HepG2 (cell line): ENCODE data around the gene TOX4. TPM values are rescaled to one million over a fixed set of nuclear protein-coding genes. Genes with fewer than 3 reads are reported as not detected.
A peak's percentile ranks its signal among the peaks of the same experiment; 100 is the strongest.

ENCODE experiments used
- CHD2 ChIP-seq: IDR thresholded peaks from 2 replicates; pipeline ENCODE4 v1.6.1; 2011; ENCODE audit warnings: low read depth, low read length, improper control_type of control experiment
- HMG20A ChIP-seq: IDR thresholded peaks from 2 replicates; pipeline ENCODE4 v1.6.1; 2016; ENCODE audit warnings: borderline replicate concordance
- HMGA1 ChIP-seq: sonication (generic); formaldehyde crosslinking; conservative IDR thresholded peaks from 2 replicates; pipeline ENCODE4 v1.4.0; 2020; ENCODE audit warnings: missing genetic modification reagents
- LRRFIP1 ChIP-seq: sonication (generic); formaldehyde crosslinking; conservative IDR thresholded peaks from 2 replicates; pipeline ENCODE4 v1.4.0; 2020; ENCODE audit warnings: missing genetic modification reagents
- NCOA2 ChIP-seq: sonication (generic); formaldehyde crosslinking; IDR thresholded peaks from 2 replicates; pipeline ENCODE4 v1.8.0; 2022; ENCODE audit warnings: inconsistent platforms
- NCOA5 ChIP-seq: sonication (generic); formaldehyde crosslinking; IDR thresholded peaks from 2 replicates; pipeline ENCODE4 v1.4.0; 2020; ENCODE audit warnings: missing genetic modification reagents
- RARA ChIP-seq: IDR thresholded peaks from 2 replicates; pipeline ENCODE4 v1.6.1; 2016; ENCODE audit warnings: missing genetic modification reagents, missing compliant biosample characterization
- SIN3B ChIP-seq: fragments of 150-350 bp; IDR thresholded peaks from 2 replicates; pipeline ENCODE4 v1.6.1; 2014; ENCODE audit warnings: low read length
- SP2 ChIP-seq: sonication (generic); formaldehyde crosslinking; IDR thresholded peaks from 2 replicates; pipeline ENCODE4 v1.5.1; 2020; ENCODE audit warnings: mild to moderate bottlenecking, missing genetic modification reagents
- SYNCRIP ChIP-seq: fragments of 200-400 bp; formaldehyde crosslinking; IDR thresholded peaks from 2 replicates; pipeline ENCODE4 v1.6.1; 2018; ENCODE audit warnings: mild to moderate bottlenecking, low read depth, low read length; ENCODE audit not compliant: insufficient read depth
- ZBTB42 ChIP-seq: sonication (generic); formaldehyde crosslinking; IDR thresholded peaks from 2 replicates; pipeline ENCODE4 v1.5.0; 2020; ENCODE audit warnings: mild to moderate bottlenecking, missing genetic modification reagents
- ZNF660 ChIP-seq: sonication (generic); formaldehyde crosslinking; IDR thresholded peaks from 2 replicates; pipeline ENCODE4 v1.5.1; 2020; ENCODE audit warnings: mild to moderate bottlenecking, low read depth, missing genetic modification reagents, borderline replicate concordance
- ZNF724P ChIP-seq: sonication (generic); formaldehyde crosslinking; IDR thresholded peaks from 2 replicates; pipeline ENCODE4 v1.8.0; 2022; ENCODE audit warnings: missing genetic modification reagents, borderline replicate concordance
- ZNF879 ChIP-seq: sonication (generic); formaldehyde crosslinking; IDR thresholded peaks from 2 replicates; pipeline ENCODE4 v1.8.1; 2023; ENCODE audit warnings: missing genetic modification reagents
- polyA plus RNA-seq, 8 experiments: library from polyadenylated mRNA; depleted of rRNA in 3 of 8; stranded (reverse) in 7 of 8; unstranded in 1 of 8; fragments of >200 nt; fragmentation: Illumina TruSeq in 4 of 8; extraction: Trizol in 4 of 8; gene quantifications; 2 replicates each; pipeline versions ENCODE4 v1.2.1 to v1.2.3, GENCODE V29; 2011 to 2016; ENCODE audit warnings: low read depth in 4 of 8, missing spikeins in 1 of 8, mixed read lengths in 1 of 8; ENCODE audit not compliant: insufficient read depth in 1 of 8
- total RNA-seq, 5 experiments: library from RNA; depleted of rRNA; stranded (reverse); fragments of >200 nt; fragmentation: Illumina TruSeq; extraction: Trizol; gene quantifications; 2 replicates each; pipeline ENCODE4 v1.2.3, GENCODE V29; 2016; ENCODE audit warnings: low read depth in 1 of 5
- TF ChIP-seq, protein P1 (sequence below): sonication (generic); formaldehyde crosslinking; IDR thresholded peaks from 2 replicates; pipeline ENCODE4 v1.9.0; 2021; ENCODE audit warnings: missing genetic modification reagents, borderline replicate concordance
- TF ChIP-seq, protein P2 (sequence below): sonication (generic); formaldehyde crosslinking; IDR thresholded peaks from 2 replicates; pipeline ENCODE4 v1.4.0; 2020; ENCODE audit warnings: missing genetic modification reagents
- TF ChIP-seq, protein P3 (sequence below): sonication (generic); formaldehyde crosslinking; IDR thresholded peaks from 2 replicates; pipeline ENCODE4 v1.5.0; 2020; ENCODE audit warnings: mild to moderate bottlenecking, missing genetic modification reagents

Gene TOX4
- total and polyA plus RNA-seq, 2 of the 13 experiments (the other 11 are each of a cell fraction or from before 2014, with no cell fraction given), result 71.8 to 163 TPM

- TF ChIP-seq ZNF724P (CRISPR knock-in tag) (0 out of 2 replicates have a peak, but pooled peaks have one; percentile 5), ZNF660 (no peak), NCOA5 (CRISPR knock-in tag) (no peak), CHD2 (peak; percentile 33; the same call in 1 of the 2 replicates), HMG20A (CRISPR knock-in tag) (no peak), RARA (CRISPR knock-in tag) (no peak), HMGA1 (CRISPR knock-in tag) (no peak), NCOA2 (CRISPR knock-in tag) (no peak; the same call in 1 of the 2 replicates), ZNF879 (CRISPR knock-in tag) (no peak), ZBTB42 (CRISPR knock-in tag) (no peak), SP2 (peak; percentile 60; the same call in 1 of the 2 replicates), SIN3B (no peak), LRRFIP1 (CRISPR knock-in tag) (no peak), SYNCRIP (no peak)
- TF ChIP-seq, protein P1, sequence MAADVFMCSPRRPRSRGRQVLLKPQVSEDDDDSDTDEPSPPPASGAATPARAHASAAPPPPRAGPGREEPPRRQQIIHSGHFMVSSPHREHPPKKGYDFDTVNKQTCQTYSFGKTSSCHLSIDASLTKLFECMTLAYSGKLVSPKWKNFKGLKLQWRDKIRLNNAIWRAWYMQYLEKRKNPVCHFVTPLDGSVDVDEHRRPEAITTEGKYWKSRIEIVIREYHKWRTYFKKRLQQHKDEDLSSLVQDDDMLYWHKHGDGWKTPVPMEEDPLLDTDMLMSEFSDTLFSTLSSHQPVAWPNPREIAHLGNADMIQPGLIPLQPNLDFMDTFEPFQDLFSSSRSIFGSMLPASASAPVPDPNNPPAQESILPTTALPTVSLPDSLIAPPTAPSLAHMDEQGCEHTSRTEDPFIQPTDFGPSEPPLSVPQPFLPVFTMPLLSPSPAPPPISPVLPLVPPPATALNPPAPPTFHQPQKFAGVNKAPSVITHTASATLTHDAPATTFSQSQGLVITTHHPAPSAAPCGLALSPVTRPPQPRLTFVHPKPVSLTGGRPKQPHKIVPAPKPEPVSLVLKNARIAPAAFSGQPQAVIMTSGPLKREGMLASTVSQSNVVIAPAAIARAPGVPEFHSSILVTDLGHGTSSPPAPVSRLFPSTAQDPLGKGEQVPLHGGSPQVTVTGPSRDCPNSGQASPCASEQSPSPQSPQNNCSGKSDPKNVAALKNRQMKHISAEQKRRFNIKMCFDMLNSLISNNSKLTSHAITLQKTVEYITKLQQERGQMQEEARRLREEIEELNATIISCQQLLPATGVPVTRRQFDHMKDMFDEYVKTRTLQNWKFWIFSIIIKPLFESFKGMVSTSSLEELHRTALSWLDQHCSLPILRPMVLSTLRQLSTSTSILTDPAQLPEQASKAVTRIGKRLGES, result no peak
- TF ChIP-seq, protein P2, sequence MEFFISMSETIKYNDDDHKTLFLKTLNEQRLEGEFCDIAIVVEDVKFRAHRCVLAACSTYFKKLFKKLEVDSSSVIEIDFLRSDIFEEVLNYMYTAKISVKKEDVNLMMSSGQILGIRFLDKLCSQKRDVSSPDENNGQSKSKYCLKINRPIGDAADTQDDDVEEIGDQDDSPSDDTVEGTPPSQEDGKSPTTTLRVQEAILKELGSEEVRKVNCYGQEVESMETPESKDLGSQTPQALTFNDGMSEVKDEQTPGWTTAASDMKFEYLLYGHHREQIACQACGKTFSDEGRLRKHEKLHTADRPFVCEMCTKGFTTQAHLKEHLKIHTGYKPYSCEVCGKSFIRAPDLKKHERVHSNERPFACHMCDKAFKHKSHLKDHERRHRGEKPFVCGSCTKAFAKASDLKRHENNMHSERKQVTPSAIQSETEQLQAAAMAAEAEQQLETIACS (CRISPR knock-in tag), result no peak
- TF ChIP-seq, protein P3, sequence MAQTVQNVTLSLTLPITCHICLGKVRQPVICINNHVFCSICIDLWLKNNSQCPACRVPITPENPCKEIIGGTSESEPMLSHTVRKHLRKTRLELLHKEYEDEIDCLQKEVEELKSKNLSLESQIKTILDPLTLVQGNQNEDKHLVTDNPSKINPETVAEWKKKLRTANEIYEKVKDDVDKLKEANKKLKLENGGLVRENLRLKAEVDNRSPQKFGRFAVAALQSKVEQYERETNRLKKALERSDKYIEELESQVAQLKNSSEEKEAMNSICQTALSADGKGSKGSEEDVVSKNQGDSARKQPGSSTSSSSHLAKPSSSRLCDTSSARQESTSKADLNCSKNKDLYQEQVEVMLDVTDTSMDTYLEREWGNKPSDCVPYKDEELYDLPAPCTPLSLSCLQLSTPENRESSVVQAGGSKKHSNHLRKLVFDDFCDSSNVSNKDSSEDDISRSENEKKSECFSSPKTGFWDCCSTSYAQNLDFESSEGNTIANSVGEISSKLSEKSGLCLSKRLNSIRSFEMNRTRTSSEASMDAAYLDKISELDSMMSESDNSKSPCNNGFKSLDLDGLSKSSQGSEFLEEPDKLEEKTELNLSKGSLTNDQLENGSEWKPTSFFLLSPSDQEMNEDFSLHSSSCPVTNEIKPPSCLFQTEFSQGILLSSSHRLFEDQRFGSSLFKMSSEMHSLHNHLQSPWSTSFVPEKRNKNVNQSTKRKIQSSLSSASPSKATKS (CRISPR knock-in tag), result no peak
Observed at GRCh38 chr14:21525962-21526671, 49.1 kb downstream of the TOX4 start, which contains the start of gene SALL2 (continued).
